Measurements from ENCODE around the gene STK40.

Gene STK40

DNA sequence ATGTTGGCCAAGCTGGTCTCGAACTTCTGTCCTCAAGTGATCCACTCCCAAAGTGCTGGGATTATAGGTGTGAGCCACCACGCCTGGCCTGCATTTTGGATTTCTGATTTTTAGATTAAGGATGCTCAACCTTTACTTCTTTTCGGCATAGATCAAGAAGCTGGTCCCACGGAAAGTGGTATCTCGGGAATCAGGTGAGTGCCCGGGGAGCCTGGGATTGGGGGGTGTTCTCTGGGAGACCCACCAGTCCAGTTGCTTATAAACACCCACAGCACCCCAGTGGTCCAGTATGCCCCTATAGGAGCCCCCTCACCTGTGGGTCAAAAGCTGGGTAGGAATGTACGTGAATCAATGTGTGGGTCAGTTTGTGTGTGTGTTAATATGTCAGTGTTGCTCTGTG lies 76.3 kb downstream of the STK40 start:
- DNase-seq (ENCODE audit: low spot score): no peak

DNA sequence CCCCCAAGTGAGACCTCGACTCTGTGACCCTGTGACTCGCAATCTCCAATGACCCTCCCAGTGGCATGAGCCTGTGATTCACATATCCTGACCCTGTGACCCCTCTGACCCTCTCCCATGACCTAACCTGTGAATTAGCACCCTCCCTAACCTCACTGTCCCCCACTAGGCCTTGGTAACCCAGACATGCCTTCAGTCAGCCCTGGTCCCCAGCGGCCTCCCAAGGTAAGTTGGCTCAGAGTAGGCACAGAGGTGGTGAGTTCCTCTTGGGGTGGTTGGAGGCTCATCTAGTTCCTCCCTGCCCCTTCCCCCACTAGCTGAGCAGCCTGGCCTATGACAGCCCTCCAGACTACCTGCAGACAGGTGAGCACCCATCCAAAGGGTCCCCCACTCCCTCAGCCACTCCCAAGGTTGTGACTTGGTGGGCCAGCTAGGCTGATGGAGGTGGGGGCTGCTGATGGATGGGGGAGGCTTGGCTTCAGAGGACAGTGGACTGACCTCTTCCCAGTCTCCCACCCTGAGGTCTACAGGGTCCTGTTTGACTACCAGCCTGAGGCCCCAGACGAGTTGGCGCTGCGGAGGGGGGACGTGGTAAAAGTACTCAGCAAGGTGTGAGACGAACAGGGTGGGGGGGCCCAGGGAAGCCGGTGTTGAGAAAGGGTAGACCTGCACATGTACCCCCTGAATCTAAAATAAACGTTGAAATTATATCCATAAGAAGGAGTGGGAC lies 78.0 kb downstream of the STK40 start:
- no peak for DNase-seq (ENCODE audit: low spot score)

DNA sequence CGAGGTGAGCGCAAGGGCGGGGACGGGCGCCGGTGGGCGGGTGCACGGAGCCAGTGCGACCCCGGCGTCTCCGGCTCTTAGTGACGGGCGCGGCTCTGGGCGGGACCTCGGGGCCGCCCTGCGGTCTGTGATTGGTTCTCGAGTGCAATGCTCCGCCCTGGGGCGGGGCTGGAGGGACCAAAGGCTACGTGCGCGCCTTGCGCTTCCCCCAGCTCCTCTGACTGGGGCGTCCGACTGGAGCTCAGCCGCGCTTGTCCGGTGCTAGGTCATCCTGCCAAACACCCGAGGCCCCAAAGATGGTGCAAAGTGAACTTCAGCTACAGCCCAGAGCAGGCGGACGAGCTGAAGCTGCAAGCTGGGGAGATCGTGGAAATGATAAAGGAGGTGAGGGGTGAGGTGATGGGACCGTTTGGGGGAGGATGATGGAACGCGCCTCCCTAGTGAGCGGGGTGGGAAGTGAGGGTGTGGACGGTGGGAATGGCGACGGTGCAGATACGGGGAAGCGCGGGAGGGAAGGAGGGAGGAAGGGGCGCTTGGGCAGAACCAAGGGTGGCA lies 78.7 kb downstream of the STK40 start:
- peak; percentile 90 for DNase-seq (ENCODE audit: low spot score)

DNA sequence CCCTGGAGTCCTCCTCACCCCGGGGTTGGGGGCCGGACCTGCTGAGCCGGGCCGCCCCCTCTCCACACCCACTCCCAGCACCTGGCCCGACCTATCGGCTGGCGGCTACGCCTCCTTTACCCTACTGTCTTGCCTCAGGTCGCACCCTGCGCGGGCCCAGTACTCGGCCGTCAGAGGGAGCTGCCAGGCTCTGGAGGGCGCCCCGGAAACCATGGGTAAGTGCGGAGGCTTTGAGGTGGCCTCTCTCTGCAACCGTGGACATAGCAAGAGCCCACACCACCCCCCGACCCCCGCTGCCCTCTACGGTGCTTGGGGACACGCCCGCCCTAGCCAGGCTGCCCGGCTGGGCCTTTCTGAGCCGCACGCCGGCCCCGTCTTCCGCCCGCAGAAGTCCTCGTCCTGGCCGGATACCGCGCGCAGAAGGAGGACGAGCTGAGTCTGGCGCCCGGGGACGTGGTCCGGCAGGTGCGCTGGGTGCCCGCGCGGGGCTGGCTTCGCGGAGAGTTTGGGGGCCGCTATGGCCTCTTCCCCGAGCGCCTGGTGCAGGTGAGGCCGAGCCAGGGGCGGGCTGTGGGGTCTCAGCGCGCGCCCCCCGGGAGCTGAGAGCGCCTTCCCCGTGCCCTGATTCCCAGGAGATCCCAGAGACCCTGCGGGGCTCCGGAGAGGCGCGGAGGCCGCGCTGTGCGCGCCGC lies 79.4 kb downstream of the STK40 start, which contains the start of gene SH3D21:
TSS of gene SH3D21 (plus strand) at position 159 of the 692 bp plus-strand sequence. CDS start at position 212, 53 bp downstream.
- peak; percentile 76 for DNase-seq (ENCODE audit: low spot score)

DNA sequence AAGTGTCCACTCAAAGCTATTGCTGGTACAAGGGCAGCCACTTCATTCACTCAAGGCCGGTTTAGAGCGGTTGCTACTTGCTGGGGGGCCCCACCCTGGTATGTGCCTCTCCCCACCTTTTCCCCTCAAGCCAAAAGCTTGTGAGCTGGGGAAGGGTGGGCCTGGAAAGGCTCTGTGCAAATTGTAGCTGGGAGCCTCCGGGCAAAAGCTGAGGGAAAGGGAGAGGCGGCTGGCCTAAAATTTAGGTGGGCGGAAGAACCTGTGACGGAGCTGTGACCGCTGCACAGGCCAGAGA lies 79.9 kb downstream of the STK40 start:
- DNase-seq (ENCODE audit: low spot score): no peak

DNA sequence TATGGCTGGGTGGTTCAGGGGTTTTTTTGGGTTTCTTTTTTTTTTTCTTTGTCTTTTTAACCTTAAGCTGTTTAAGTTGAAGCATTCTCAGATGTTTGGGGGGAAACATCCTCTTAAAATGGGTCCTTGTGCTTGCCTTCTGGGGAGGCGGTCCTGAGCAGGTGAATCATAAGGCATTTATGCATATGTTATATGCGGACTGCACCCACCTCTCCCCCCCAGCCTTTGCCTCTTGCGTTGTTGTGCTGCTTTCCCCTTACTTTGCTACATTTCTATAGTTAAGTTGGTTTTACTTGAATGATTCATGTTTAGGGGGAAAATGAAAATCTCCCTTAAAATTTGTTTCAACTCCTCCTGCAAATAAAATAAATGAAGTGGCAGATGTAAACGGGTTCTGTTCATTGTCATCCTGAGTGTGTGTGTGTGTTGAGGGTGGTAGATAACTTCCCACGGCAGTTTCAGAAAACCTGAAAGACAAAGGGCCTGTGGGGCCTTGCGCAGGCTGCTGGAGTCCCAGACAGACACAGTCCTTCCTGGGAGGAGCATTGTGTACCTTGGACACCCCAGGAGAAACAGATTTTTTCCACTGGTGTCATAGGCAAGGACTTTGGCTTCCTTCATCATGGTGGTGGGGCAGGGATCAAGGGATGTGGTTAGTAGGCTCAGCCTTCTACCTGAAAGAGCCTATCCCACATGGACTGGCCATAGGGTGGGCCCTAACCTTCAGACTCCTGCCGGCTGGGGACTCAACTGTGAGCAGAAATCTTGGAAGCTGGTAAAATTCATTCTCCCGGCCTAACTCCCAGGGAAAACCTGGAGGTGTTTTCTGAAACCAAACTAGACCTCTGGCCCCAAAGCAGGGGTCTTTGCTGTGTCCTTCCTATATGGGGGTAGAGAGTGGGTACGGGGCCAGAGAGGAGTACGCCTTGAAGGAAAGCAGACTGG lies 80.5 kb downstream of the STK40 start:
- DNase-seq (ENCODE audit: low spot score): no peak

DNA sequence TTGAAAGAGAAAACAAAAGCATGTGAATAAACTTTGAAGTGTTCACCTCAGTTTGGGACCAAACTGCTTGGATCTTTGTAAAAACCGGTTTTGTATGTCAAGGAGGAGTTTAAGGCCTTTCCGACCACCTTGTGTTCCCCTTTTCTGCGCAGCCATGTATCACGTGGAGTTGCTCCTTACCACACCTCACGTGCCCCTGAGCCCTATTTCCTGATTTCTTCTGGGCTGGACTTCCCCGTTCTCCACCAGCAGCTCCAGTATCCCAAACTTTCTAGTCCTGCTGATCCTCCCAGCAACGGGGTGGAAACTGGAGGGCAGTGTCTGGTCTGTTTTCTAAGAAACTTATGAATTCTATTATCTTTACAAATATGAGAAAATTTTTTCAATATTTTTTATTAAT lies 81.2 kb downstream of the STK40 start:
- DNase-seq (ENCODE audit: low spot score): no peak

DNA sequence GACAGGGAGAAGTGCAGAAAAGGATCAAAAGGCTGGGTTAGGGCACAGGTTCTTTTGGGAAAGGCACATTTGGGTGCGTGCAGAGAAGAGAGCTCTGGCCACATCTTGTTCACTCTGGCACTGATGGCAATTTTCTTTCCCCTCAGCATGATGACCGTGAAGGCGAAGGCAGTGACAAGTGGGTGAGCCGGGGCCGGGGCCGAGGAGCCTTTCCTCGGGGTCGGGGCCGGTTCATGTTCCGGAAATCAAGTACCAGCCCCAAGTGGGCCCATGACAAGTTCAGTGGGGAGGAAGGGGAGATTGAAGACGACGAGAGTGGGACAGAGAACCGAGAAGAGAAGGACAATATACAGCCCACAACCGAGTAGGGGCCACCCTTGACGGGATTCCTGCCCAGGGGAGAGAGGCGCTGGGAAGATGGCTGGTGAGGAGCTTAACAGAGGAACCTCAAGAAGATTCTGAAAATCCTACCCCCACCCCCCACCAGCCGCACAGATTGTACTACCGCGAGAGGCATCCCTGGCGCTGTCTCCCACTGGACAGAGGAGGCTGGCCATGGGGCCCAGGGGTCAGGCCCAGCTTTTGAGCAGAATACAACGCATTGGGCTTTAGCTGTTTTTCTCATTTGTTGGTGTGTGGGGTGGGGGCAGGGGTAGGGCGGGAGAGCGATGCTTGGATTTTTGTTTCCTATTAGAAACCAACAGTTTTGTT lies 81.9 kb downstream of the STK40 start:
- no peak for DNase-seq (ENCODE audit: low spot score)

DNA sequence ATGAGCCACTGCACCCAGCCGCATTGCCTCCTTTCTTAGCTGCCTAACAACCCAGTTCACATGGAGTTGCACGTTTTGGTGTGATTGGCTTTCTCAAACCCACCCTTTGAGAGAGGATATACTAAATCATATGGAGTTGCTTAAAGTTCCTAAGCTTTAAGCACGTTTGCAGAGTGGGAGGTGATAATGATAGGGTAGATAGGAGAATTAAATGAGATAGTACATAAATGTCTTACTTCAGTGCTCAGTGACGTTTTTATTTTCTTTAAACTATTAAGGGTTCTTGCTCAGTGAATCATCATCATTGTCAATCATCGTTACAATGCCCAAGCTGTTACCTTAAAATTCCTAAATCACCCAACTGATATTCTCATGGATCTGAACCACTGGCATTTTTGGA lies 82.5 kb downstream of the STK40 start:
- DNase-seq (ENCODE audit: low spot score): no peak

DNA sequence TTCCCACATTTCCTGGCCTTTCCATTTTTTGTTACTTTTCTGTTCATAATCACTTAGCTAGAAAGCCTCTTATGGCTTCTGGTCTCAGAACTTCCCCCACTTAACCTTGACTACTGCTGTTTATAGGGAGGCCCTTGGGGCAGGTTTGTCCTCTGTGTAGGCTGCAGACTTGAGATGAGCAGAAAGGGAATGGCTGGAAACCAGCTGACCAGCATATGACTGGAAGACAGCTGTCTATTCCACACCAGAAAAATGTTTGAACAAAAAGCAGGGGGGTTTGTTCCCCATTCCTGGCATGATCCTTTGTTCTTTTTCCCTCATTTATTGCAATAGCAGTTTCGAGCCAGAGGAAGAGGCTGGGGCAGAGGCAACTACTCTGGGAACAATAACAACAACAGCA lies 84.5 kb downstream of the STK40 start:
- DNase-seq (ENCODE audit: low spot score): no peak

DNA sequence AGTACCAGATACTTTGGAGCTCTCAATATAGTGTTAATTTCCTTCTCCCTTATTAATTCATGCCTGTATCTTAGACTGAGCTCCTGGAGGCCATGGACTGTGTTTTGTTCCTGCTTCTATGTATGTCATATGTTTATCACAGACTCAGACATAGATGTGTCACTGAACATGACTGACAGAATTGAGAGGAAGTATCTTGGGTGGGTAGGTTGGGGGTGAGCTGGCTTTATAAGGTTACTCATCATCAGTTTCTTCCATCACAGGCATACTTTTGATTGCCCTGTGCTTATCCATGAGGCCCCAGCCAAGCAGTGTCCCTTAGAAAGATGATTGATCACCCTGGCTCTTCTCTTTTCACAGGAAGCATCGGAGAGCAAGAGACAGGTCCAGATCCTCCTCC lies 85.2 kb downstream of the STK40 start:
- DNase-seq (ENCODE audit: low spot score): no peak

DNA sequence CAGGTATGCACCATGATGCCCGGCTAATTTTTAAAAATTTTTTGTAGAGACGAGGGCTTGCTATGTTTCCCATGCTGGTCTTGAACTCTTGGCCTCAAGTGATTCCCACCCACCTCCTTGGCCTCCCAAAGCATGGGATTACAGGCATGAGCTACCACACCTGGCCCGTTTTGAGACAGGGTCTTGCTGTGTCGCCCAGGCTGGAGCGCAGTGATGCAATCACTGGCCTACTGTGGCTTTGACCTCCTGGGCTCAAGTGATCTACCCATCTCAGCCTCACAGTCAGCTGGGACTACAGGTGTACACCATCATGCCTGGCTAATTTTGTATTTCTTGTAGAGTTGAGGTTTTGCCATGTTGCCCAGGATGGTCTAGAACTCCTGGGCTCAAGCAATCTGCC lies 87.1 kb downstream of the STK40 start:
- no peak for DNase-seq (ENCODE audit: low spot score)

DNA sequence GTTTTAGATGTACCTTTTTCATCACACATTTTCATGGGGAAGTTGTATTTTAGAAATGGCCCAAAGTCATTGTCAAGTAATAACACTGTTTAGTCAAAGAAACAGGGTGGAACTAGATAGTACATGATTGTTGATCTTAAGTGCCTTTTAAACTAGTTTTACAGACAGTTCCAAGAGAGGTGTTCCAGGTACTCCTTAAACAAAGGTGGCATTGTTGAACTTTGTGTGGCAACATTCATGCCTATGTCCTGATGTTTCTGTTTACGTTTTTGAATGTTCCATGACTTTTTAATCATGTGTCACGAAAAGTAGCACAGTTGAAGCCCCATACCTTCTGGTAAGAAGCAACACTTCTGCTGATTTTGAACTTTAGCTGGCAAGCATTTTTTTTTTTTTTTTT lies 88.7 kb downstream of the STK40 start:
- no peak for DNase-seq (ENCODE audit: low spot score)

DNA sequence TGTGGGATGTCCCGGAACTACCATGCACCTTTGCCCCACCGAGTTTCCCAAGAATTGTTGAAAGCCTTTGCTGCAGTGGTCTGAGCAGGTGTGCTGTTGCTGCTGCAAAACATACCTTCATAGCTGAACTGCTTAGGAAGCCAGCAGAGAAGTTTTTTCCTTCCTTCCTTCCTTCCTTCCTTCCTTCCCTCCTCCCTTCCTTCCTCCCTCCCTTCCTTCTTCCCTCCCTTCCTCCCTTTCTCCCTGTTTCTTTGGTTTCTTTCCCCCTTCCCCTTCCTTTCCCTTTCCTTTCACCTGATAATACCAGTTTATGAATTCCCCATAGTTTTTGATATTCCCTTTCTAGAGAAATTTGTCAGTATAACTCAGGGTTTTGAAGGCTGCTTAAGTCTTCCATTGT lies 90.3 kb downstream of the STK40 start:
- DNase-seq (ENCODE audit: low spot score): no peak
